Stimulated activated CD8-positive, alpha-beta memory T cell treated with anti-CD3 and anti-CD28 coated beads, Interleukin-7, amount 100 ng/mL, for 4 hours (primary cell): Measurements from ENCODE around the gene STK33.

ENCODE experiments used
- DNase-seq, 2 donors: peaks; one replicate each; pipeline ENCODE4 v3.0.0-alpha.2; 2020; ENCODE audit warnings: low read depth in 2 of 2

STK33 gene

DNA sequence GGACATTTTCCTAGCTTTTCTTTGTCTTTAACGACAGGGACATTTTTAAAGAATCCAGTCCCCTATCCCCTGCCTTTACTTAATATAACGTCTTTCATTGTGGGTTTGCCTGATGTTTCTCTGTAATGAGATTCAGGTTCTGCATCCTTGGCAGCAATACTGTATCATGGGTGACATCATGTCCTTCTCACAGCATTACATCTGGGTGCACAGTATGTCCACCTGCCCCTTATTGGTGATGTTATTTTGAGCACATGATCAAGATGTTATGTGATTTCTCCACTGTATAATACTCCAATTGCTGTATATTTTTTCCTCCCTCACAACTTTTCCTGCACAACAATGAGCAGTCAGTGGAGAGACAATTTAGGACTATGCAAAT, 9.7 kb upstream of the STK33 start:
- DNase-seq: no peak

DNA sequence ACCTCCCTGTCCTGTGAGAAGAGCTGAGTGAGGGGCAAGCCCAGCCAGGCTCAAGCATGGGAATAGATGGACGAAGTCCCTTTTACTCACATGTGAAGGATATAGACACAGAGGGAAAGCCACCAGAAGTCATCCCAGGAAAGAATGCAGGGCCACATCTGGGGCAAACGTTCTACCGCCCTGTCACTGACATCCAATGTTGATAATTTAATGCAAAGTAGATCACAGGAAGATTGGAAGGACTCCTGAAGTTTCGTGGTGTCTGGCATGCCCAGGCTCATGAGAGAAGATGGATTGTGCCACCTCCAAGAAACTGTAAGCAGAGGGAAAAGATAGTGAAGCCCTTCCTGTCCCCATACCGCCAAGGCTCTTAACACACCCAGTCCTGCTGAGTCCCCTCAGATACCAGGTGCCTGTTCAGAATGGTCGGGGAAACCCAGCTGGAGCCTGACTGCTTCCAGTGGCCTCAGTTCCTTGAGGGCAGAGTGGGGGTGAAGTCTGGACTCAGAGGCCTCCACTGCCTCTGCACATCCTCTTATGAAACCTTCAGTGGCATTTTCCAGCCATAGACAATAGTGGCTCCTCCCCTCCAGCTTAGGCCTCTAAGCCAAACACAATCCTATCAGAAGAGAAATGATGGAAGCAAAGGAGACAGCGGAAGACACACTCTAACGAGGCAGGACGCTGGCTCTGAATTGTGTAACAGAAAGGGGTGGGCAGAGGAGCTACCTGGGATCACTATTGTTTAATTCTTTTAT, 7.5 kb upstream of the STK33 start:
- no peak for DNase-seq

DNA sequence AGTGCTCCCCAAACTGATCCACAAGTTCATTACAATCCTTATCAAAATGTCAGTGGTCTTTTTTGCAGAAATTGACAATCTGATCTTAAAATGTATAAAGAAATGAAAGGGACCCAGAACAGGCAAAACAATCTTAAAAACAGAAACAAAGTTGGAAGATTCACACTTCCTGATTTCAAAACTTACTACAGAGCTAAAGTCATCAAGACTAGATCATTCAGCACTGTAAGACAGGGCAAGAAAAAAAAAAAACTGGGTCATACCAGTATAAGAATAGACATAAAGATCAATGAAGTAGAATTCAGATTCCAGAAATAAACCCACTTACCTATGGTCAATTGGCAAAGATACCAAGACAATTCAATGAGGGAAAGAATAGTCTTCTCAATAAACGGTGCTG, 4.5 kb upstream of the STK33 start:
- DNase-seq: no peak

DNA sequence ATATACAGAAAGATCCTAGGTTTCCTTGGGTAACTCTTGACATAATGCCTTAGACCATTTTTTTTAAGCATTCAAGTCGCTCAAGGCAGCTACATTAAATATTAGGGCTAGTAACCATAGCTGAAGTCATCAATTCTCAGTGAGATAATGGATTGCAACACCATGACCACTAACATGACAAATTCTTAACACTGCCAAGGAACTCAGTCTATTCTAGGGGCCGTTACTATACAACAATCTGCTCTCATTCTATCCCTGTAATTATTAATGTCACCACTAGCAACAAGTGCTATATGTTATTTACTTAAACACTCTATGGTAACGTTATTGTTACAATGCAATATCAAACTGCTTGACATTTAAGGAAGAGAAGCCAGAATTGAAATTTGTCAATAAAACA, 3.2 kb upstream of the STK33 start:
- no peak for DNase-seq

DNA sequence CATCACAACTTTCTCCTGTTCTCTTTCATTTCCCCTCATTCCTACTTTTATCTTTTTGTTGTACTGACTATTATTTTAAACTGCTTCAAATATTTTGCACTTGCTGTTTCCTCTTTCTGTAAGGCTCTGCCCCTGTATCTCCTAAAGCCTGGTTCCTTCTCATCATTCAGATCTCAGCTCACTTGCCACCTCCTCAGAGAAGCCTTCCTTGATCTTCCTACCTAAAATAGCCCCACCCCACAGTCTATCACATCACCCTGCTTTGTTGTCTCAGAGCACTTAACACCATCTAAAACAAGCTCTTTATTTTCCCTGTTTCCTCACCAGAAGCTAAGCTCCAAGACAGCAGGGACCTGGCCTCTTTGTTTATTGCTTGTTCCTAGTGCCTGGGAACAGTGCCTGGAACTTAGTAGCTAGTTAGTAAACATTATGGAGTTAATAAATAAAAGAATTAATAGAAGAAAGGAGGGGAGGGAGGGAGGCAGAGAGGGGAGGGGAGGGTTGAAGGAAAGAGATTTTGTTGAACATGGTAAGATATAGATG, 2.5 kb upstream of the STK33 start:
- no peak for DNase-seq

DNA sequence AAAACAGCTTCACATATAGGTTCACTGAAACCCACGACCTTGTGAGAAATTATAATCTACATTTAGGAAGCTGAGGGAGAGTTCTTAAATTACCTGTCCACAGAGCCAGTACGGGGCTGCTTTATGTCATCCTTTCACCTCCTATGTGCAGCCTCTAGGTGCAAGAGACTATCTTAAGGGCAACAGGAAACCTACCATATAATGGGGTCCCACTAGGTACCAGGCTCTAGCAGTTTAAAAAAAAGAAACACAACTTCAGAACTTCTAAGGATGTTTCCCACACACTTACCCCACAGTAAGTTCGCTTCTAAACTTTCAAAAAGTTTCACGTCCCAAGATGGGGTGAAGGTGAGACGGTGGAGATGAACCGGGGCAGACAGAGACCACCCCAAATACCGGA, 573 bp downstream of the STK33 start:
- DNase-seq: no peak

DNA sequence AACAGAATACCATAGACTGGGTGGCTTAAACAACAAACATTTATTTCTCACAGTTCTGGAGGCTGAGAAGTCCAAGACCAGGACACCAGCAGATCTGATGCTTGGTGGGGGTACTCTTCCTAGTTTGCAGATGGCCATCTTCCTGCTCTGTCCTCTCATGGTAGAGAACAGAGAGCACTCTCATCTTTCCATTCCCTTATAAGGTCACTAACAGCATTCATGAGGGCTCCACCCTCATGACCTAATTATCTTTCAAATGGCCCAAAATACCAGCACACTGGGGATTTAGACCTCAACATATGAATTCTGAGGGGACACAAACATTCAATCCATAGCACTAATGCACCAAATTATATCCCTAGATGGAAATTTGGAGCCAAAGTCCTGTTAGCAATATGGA, 6.1 kb downstream of the STK33 start:
- no peak for DNase-seq

DNA sequence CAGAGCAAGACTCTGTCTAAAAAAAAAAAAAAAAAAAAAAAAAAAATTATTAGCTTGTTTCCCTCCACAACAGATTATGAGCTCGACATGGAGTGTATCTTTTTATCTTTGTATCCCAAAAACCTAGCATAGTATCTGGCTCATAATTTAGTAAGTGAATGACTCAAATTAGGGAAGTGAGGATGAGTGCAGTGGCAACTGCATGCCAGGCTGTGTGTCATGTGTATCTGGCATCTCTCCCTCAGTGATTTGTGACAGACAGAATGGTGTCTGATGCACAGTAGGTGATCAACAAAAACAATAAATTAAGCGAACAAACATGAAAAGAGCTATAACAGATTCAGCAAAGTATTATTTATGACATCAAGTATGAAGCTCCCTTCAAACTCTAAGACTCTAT, 7.2 kb downstream of the STK33 start:
- no peak for DNase-seq

DNA sequence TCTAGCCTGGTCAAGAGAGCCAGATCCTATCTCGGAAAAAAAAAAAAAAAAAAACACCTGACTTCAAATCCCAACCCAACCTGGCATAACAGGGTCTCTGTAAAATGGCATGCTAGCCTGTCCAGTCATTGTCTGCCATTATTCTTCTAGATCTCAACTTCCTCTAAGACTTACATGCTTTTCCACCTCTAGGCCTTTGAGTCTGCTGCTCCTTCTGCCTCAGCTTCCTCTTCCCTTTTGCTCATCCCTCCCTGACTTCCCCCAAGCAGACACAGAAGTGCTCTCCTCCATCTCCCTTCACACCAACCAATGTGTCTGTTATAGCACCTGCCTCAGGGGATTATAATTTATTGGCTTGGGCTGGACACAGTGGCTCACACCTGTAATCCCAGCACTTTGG, 7.8 kb downstream of the STK33 start:
- DNase-seq: no peak

DNA sequence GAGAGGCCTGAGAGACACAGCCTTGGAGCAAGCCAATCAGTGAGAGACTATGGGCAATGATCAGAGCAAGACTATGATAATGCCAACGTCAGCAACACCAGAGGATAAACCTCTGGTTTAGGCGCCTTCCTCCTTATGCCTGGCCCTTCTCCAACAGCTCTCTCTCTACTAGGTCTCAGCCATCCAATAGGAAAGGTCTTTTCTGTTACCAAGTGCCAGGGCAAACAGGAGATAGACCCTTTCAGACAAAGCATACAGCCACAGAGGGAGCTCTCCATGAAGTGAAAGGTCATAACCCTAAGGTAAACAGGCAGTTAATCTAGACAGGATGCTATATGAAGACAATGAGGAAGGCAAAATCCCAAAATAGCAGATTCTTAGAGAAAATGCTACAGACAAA, 9.5 kb downstream of the STK33 start:
- no peak for DNase-seq

DNA sequence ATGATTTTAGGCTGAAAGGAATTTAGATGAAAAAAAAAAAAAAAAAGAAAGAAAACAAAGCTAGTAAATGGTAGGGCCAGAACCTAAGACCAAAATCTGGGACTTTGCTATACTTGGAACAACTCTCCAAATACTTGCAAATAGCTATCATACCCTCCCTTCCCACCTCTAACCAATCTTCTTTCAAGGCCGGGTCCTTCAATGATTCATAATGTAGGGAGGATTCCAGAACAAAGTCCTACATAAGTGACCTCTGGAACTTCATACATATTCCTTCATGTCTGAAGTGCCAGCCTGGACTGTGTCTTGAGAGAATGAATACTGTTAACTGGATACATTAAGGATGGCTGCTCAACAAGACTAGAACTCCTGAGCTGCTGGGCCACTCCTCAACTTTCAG, 9.9 kb downstream of the STK33 start:
- DNase-seq: no peak

DNA sequence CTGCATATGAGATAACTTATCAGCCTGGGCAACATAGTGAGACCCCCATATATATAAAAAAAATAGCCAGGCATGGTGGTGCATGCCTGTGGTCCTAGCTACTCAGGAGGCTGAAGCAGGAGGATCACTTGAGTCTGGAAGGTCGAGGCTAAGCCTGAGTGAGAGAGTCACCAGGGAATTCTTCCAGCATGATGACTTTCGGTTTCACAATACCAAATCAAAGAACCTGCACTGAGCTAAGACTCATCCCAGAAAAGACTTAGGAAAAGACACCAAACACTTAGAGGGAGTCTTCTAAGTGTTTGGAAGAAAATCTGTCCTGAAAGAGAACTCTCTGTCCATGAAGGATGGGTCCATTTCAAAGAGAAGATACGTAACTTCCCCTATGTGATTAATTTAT, 12.7 kb downstream of the STK33 start:
- DNase-seq: no peak

DNA sequence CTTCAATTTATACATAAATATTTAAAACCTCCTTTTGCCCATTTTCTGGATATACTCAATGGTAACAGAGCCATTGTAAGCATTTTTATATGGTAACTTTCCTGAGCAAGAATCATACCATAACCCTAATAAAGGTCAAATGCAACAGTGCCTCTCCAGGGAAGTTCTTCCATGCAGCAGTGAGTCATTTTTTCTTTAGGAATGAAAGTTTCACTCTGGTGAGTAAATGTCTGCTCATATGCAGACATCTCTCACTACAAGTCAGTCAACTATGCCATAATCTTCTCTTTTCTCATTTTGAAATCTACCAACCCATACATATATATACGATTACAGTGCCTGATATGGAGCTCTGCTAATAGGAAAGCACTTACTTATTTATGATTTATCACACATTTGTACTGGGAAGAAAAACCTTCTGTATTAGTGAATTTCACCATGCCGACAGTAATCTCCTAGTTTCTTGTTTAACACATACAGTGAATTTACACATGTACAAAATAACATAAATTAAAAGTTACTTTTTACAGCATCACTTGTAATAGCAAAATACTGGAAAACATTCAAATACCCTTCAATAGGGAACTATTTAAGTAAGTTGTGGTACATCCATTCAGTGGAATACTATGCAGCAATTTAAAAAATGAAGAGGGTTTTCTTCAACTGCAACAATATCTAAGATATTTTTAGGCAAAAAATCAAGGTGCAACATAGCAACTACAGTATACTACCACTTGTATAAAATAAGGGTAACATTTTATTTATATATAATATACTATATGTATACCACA, 16.0 kb downstream of the STK33 start:
- DNase-seq: no peak

DNA sequence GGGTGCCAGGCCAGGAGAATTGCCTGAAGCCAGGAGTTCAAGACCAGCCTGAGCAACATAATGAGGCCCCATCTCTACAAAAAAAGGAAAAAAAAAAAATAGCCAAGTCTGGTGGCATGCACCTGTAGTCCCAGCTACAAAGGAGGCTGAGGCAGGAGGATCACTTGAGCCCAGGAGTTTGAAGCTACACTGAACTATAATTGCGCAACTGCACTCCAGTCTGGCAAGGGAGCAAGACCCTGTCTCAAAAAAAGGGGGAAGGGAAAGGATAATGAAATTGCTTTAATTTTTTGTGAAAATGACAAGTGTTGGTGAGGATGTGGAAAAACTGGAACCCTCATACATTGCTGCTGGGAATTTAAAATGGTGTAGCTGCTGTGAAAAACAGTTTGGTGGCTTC, 19.2 kb downstream of the STK33 start:
- no peak for DNase-seq

DNA sequence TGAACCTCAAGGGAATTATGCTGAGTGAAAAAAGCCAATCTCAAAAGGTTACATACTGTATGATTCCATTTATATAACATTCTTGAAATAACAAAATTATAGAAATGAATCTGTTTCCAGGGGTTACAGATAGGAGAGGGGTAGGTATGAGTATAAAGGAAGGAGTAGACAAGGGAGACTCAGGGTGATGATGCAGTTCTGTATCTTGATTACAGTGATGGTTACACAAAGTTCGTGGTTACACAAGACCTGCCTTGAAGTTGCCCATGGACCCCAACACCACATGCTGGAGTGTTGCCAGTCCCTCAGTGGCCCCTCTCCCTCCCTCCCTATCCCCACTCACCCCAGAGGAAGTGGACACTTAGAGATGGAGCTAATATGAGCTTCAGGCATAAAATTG, 20.3 kb downstream of the STK33 start:
- no peak for DNase-seq

DNA sequence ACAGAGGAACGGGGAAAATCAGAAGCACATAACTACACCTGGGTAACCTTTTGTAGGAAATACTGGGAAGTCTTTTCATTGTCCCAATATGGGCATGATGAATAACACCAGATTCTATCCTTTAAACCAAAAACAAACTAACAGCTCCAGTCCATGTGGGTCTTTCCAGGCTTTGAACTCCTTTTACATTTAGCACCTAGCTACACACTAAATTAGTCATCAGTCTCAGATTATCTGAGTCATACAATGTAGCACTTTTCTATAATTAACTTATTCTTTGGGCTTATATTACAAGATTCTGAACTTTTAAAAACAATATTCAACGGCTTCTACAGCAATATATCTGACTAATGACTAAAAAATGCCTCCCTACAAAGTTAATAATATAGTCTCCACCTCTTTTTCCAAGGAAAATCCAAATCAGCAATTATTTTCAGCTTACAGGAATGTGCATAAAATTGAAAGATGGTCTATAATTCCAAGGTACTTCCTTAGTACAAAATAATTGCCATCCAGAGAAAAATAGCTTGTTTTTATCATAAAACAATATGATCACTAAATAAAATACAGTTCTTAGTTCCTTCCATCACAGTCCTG, 26.3 kb downstream of the STK33 start:
- DNase-seq: no peak

DNA sequence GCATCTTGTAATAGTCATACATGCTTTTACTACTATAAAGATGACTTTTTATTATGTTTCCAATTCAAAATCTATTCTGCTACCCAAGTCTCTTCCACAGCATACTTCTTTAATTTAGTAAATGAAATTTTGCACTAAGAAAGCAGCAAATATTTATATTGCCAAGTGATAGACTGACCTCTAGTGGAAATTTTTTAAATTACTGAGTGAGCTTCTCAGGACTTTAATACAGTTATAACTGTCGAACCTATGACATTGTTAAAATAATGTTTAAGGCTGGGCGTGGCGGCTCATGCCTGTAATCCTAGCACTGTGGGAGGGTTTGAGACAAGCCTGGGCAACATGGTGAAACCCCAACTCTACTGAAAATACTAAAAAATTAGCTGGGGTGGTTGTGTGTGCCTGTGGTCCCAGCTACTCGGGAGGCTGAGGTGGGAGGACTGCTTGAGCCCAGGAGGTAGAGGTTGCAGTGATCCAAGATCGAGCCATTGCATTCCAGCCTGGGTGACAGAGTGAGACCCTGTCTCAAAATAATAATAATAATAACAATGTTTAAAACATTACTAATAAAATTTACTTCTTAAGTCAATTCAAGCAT, 27.3 kb downstream of the STK33 start:
- no peak for DNase-seq

DNA sequence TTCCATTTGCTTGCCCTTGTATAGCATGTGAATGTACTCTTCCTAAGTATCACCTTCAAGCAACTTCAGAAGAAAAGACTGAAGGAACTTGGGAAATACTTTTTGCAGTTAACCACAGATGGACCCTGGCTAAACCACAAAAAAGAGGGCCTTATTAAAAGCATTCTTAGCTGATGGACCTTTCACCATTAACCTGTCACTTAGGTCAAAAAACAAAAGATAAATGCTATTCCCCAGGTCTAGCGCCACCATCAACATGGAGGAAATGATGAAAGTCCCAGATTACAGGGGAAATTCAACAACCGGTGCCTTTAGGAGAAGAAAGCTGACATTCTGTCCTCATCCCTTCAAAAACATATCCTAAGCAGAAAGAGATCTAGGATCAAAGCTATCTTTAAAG, 29.5 kb downstream of the STK33 start:
- no peak for DNase-seq

DNA sequence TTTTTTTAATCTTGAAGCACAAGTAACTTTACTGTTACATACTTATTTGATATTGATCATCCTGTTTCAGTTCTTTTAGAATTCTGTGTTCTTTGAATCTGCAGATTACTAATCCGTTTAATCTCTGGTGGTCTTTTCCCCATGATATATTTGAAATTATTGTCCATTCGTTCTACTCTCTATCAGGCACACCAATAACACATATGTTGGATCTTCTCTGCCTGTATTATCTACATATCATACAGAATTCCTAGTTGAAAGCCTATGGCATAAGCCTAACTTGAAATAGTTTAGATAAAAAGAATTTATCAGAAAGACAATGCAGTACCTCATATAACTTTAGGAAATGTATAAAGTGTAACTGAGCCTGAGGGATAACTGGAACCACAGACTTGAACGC, 32.6 kb downstream of the STK33 start:
- no peak for DNase-seq

DNA sequence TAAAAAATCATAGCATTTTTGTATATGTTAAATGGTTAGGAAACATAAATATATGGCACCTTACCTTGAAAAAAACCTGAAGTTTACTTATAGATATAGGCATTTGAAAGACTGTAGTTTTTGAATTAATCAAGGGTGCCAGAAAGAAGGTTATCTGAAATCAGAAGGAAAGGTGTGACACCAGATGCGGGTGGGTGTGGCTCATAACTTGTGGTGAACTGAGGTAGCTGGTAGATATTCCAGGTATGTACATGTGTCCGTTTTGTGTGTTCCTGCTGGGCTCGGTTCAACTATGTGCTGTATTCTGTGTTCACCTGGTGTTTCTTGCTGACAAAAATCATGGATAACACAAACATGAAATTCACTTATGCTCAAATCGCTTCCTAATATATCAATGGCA, 35.6 kb downstream of the STK33 start:
- no peak for DNase-seq

DNA sequence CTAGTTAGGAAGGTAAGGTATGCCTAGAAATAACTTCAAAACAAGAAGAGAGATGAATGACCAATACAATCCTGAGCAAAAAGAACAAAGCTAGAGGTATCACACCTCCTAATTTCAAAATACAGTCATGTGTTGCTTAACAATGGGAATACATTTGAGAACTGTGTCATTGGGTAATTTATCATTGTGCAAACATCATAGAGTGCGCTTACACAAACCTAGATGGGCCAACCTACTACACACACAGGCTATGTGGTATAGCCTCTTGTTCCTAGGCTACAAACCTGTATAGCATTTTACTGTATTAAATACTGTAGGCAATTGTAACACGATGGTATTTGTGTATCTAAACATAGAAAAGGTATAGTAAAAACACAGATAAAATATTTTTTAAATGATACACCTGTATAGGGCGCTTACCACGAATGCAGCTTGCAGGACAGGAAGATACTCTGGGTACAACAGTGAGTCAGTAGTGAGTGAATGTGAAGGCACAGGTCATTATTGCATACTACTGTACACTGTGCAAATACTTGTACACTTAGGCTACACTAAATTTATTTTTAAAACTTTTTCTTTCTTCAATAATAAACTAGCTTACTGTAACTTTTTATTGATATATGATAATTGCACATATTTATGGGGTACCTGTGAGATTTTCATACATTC, 48.2 kb downstream of the STK33 start:
- DNase-seq: no peak

DNA sequence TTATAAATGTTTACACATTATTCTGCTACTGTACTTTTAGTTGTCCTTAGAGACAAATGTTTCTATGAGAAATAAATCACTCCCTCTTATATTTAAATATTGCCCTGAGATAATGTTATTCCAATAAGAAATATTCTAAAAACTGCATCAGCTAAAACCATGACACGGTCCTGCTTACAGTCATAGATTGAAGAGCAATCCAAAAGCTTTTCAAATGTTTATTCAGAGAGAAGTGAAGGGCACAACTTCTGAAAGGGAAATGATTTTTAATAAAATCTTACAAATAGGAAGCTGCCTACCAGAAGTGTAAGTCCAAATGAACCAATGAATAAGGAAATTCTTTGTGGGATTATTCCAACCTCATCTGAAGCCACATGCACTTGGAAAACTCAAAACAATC, 49.2 kb downstream of the STK33 start:
- no peak for DNase-seq
